Lung (tissue), 12 donors: ENCODE results near the gene CARD11. TPM values are rescaled to one million over a fixed set of nuclear protein-coding genes. Genes with fewer than 3 reads are reported as not detected.
"Not testable (repeated sequence)": the region's sequence is repeated elsewhere in the genome, so short reads cannot be mapped to it uniquely, and the experiment has no call there.

Experiments used
- ATAC-seq: fragments of 200-7000 bp; cut with Tn5 transposase; one replicate; pipeline ENCODE4 v1.9.1; 2020; ENCODE audit warnings: moderate number of reproducible peaks; ENCODE audit not compliant: insufficient read depth, low FRiP score
- DNase-seq, 3 donors: peaks; one replicate each; pipeline ENCODE4 v3.0.0-alpha.2; 2013 to 2017
- H3K27ac ChIP-seq, 2 donors: one replicate each; pipeline ENCODE4 v1.5.1; 2013; ENCODE audit warnings: mild to moderate bottlenecking in 2 of 2, moderate library complexity in 2 of 2, control low read depth in 1 of 2, inconsistent platforms in 1 of 2, low read depth in 1 of 2, low read length in 1 of 2
- H3K27me3 ChIP-seq, 3 donors: one replicate each; pipeline ENCODE4 v1.5.1; 2013; ENCODE audit warnings: low read length in 2 of 3; ENCODE audit not compliant: control insufficient read depth in 3 of 3, insufficient read depth in 3 of 3
- H3K36me3 ChIP-seq, 4 donors: one replicate each; pipeline ENCODE4 v1.5.1; 2013; ENCODE audit warnings: low read length in 4 of 4, mild to moderate bottlenecking in 1 of 4, moderate library complexity in 1 of 4; ENCODE audit not compliant: control insufficient read depth in 4 of 4, insufficient read depth in 4 of 4
- H3K4me1 ChIP-seq, 5 donors: one replicate each; pipeline ENCODE4 v1.5.1; 2013; ENCODE audit warnings: low read length in 5 of 5, mild to moderate bottlenecking in 2 of 5, moderate library complexity in 1 of 5; ENCODE audit not compliant: control insufficient read depth in 5 of 5, insufficient read depth in 5 of 5
- H3K4me3 ChIP-seq: one replicate; pipeline ENCODE4 v1.5.1; 2013; ENCODE audit warnings: mild to moderate bottlenecking, control low read depth, moderate library complexity
- H3K9ac ChIP-seq, 2 donors: one replicate each; pipeline ENCODE4 v1.5.1; 2013; ENCODE audit warnings: low read length in 2 of 2, control low read depth in 1 of 2; ENCODE audit not compliant: insufficient read depth in 1 of 2
- H3K9me3 ChIP-seq, 4 donors: one replicate each; pipeline ENCODE4 v1.5.1; 2013; ENCODE audit warnings: low read length in 3 of 4, mild to moderate bottlenecking in 1 of 4, moderate library complexity in 1 of 4; ENCODE audit not compliant: control insufficient read depth in 4 of 4, insufficient read depth in 3 of 4
- WGBS, 2 donors: extraction: QIAGEN DNeasy Blood & Tissue Kit; methylation state at CpG; one replicate each; pipeline ENCODE4 v1.1.7; 2013; 5-methylcytosine and 5-hydroxymethylcytosine counted together
- polyA plus RNA-seq, 2 donors: library from polyadenylated mRNA; stranded (reverse); fragments of 200-250 nt; gene quantifications; one replicate each; pipeline ENCODE4 v1.2.1, GENCODE V29; 2013
- total RNA-seq, 2 donors: library from RNA; depleted of rRNA in 1 of 2; stranded (reverse); fragments of >200 nt in 1 of 2; gene quantifications; one replicate each; pipeline ENCODE4 v1.2.1, GENCODE V29; 2014 to 2021
- TF ChIP-seq, protein P1 (sequence below): IDR thresholded peaks from 2 replicates; pipeline ENCODE4 v1.5.1; 2012; ENCODE audit warnings: mild to moderate bottlenecking; ENCODE audit errors: control extremely low read depth, extremely low read depth
- donor health status: control.
- donor health status: control.
- donor health status: Bipolar disorder and iron deficiency.
- donor health status: healthy.
- donor health status: DM: yes; HTN: yes; CAD: no.

Gene CARD11
- total and polyA plus RNA-seq, 4 donors, result 1.5 to 4.3 (median 3.7) TPM

DNA sequence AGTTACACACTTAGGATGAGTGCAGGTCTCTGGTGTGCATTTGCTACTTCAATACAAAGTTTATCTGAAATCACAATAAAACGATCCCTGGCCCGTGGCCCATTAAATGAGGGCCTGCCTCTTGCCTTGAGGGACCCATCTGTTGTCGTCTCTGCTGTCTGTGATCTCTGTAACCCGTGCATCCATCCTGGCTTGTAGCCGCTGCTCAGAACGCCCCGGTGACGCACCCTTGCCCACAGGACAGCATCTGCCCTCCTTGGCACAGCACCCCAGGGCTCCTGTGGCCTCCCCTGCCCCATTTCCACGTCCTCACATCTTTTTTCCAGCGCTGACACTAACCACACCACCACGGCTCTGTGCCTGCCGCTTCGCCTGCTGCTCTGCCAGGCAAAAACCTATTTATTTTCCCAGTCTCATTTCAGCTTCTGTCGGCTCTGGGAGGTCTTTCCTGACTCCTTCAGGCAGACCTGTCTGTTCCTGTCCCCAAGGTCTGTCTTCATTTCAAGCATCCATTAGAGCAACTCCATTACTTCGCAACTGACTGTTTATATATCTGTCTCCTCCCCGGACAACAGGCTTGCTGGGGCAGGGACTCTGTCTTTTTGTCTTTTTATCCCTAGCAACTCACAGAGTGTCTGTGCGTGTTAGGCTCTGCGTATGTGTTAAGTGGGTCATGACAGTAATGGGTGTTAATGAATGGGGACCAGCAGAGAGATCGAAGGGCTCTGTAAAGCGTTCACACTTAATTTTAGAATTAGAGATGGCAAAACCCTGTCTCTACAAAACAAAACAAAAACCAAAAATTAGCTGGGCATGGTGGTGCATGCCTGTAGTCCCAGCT, 16.4 kb downstream of the CARD11 start:
- no peak for DNase-seq
- Histone ChIP-seq H3K9ac (no peak overlapping the region), H3K4me3 (no peak overlapping the region), H3K27ac (no peak overlapping the region), H3K4me1 (peaks cover 0 to 13% (median 0%) of the 10 kb centered on the region in 5 donors), H3K36me3 (no peaks in the 10 kb centered on the region), H3K9me3 (peaks cover 0 to 3% (median 0%) of the 10 kb centered on the region in 4 donors), H3K27me3 (peaks cover 0 to 3% (median 0%) of the 10 kb centered on the region in 3 donors)
- TF ChIP-seq, protein P1, sequence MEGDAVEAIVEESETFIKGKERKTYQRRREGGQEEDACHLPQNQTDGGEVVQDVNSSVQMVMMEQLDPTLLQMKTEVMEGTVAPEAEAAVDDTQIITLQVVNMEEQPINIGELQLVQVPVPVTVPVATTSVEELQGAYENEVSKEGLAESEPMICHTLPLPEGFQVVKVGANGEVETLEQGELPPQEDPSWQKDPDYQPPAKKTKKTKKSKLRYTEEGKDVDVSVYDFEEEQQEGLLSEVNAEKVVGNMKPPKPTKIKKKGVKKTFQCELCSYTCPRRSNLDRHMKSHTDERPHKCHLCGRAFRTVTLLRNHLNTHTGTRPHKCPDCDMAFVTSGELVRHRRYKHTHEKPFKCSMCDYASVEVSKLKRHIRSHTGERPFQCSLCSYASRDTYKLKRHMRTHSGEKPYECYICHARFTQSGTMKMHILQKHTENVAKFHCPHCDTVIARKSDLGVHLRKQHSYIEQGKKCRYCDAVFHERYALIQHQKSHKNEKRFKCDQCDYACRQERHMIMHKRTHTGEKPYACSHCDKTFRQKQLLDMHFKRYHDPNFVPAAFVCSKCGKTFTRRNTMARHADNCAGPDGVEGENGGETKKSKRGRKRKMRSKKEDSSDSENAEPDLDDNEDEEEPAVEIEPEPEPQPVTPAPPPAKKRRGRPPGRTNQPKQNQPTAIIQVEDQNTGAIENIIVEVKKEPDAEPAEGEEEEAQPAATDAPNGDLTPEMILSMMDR, result no peak
- ATAC-seq, result no peak
- WGBS, 2 donors, result 75 to 82% methylated on average over 20 of the region's 20 CpGs

DNA sequence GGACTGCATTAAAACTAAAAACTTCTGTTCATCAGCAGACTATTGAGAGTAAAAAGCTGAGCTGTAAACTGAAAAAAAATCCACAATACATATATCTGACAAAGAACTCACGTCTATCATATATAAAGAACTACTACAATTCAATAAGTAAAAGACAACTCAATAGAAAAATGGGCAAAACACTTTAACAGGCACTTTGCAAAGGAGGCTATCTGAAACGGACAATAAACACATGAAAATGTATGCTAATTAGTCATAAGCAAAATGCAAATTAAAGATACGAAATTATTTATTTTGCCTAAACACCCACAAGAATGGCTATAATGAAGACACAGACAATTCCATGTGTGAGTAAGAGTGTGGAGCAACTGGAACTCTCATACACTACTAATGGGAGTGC, 18.1 kb downstream of the CARD11 start:
- H3K27me3 ChIP-seq, result peaks cover 0 to 3% (median 0%) of the 10 kb centered on the region in 3 donors
- DNase-seq, result no peak
- H3K27ac ChIP-seq, result no peak overlapping the region
- WGBS, 2 donors, result 92 to 94% methylated on average over 3 of the region's 3 CpGs
- no peak overlapping the region for H3K9ac ChIP-seq
- H3K36me3 ChIP-seq, result no peaks in the 10 kb centered on the region
- TF ChIP-seq, protein P1, result no peak
- no peak overlapping the region for H3K4me3 ChIP-seq
- H3K9me3 ChIP-seq, result peaks cover 0 to 3% (median under 1%) of the 10 kb centered on the region in 4 donors
- no peak for ATAC-seq
- H3K4me1 ChIP-seq, result peaks cover 0 to 13% (median 0%) of the 10 kb centered on the region in 5 donors

- H3K27ac ChIP-seq, result no peak overlapping the region
- ATAC-seq, result no peak
Measured at GRCh38 chr7:3021825-3022224, 21.8 kb downstream of the CARD11 start.

DNA sequence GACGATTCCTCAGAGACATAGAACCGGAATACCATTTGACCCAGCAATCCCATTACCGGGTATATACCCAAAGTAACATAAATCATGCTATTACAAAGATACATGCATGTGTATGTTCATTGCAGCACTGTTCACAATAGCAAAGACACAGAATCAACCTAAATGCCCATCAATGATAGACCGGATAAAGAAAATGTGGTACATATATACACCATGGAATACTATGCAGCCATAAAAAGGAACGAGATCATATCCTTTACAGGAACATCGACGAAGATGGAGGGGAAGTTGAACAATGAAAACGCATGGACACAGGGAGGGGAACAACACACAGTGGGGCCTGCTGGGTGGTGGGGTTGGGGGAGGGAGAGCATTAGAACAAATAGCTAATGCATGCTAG, 22.4 kb downstream of the CARD11 start:
- not testable (repeated sequence) for DNase-seq, H3K36me3 ChIP-seq, H3K9ac ChIP-seq, ATAC-seq, H3K27me3 ChIP-seq, H3K4me3 ChIP-seq, H3K27ac ChIP-seq, H3K9me3 ChIP-seq, H3K4me1 ChIP-seq
- 94 to 96% methylated on average over 8 of the region's 8 CpGs for WGBS, 2 donors

More at GRCh38 chr7:3021825-3022224, 21.8 kb downstream of the CARD11 start:
- Histone ChIP-seq H3K9ac (no peak overlapping the region), H3K27me3 (no peaks in the 10 kb centered on the region), H3K9me3 (peaks cover 0 to 8% (median 4%) of the 10 kb centered on the region in 4 donors), H3K4me1 (no peaks in the 10 kb centered on the region), H3K4me3 (no peak overlapping the region), H3K36me3 (no peaks in the 10 kb centered on the region)
- 62 to 72% methylated on average over 2 of the region's 2 CpGs for WGBS, 2 donors
- DNase-seq, result no peak
- TF ChIP-seq, protein P1, result no peak
